AG09319 (cell line): ENCODE measurements around the gene SPATA32.
A peak's percentile ranks its signal among the peaks of the same experiment; 100 is the strongest.

Experiments
- DNase-seq: peaks from one replicate; pipeline ENCODE4 v3.0.0-alpha.2; 2010; ENCODE audit warnings: low read depth; ENCODE audit errors: extremely low read depth
- CTCF ChIP-seq: IDR thresholded peaks from 2 replicates; pipeline ENCODE4 v1.5.1; 2011; ENCODE audit warnings: low read depth, mild to moderate bottlenecking, inconsistent platforms, low read length, moderate library complexity

The SPATA32 gene

GRCh38 chr17:45222996-45223538 is 38.8 kb downstream of the SPATA32 start:
- DNase-seq, result no peak
- no peak for TF ChIP-seq CTCF

GRCh38 chr17:45222289-45222995 is 39.5 kb downstream of the SPATA32 start:
- no peak for TF ChIP-seq CTCF
- DNase-seq, result no peak

- no peak for TF ChIP-seq CTCF
- no peak for DNase-seq
Observed at GRCh38 chr17:45222014-45222288, 39.9 kb downstream of the SPATA32 start.

- no peak for DNase-seq
- TF ChIP-seq CTCF, result no peak
Observed at GRCh38 chr17:45221081-45222013, 40.5 kb downstream of the SPATA32 start, which contains the start of gene FMNL1. Gene FMNL1, plus strand, starts transcription at chr17:45221885. Its CDS starts 240 bp downstream, at chr17:45222125.

- no peak for DNase-seq
- no peak for TF ChIP-seq CTCF
Observed at GRCh38 chr17:45220079-45220478, 41.8 kb downstream of the SPATA32 start.

- peak; percentile 93 for TF ChIP-seq CTCF
- peak; percentile 83 for DNase-seq
Observed at GRCh38 chr17:45218895-45219661, 42.8 kb downstream of the SPATA32 start.
